Measurements from ENCODE around the gene BCAP31. TPM values are rescaled to one million over a fixed set of nuclear protein-coding genes. Genes with fewer than 3 reads are reported as not detected.

Gene BCAP31
- total and polyA plus RNA-seq, 2 donors (not counting 1 experiment from before 2014, with no cell fraction given) = 59.5 to 117 TPM

GRCh38 chrX:153681175-153681574, 43.0 kb downstream of the BCAP31 start:
- ChIA-PET POLR2A (no interaction called here), CTCF (no interaction called here)
- intact Hi-C loops (cut with micrococcal nuclease) = no loop called here
- Histone ChIP-seq H3K27ac (ENCODE audit: low read length in 2 of 2) (no peak overlapping the region), H3K4me2 (replicated peaks; ENCODE audit: low read depth, low read length, poor library complexity, severe bottlenecking) (no peak overlapping the region), H3K27me3 (replicated peaks in 1 of 4; ENCODE audit: control extremely low read depth in 1 of 4, control insufficient read depth in 3 of 4, insufficient read depth in 4 of 4, low read length in 3 of 4) (no peaks in the 10 kb centered on the region), H3K4me1 (ENCODE audit: control insufficient read depth in 2 of 2, insufficient read depth in 2 of 2, low read length in 2 of 2) (no peaks in the 10 kb centered on the region), H2AFZ (ENCODE audit: insufficient read depth, low read depth, low read length, poor library complexity, severe bottlenecking) (no peak overlapping the region), H3K9me3 (ENCODE audit: control extremely low read depth in 1 of 3, control insufficient read depth in 2 of 3, insufficient read depth in 1 of 3, low read length in 2 of 3) (no peaks in the 10 kb centered on the region), H3K79me2 (ENCODE audit: control insufficient read depth, insufficient read depth, low read length) (no peaks in the 10 kb centered on the region), H3K9ac (ENCODE audit: low read length) (no peak overlapping the region), H3K4me3 (ENCODE audit: control extremely low read depth in 1 of 5, extremely low read depth in 1 of 5, insufficient read depth in 1 of 5, low read depth in 2 of 5, low read length in 4 of 5) (no peak overlapping the region), H3K36me3 (replicated peaks in 1 of 2; ENCODE audit: control extremely low read depth in 1 of 2, control insufficient read depth in 1 of 2, extremely low read depth in 1 of 2, insufficient read depth in 2 of 2, low read length in 1 of 2) (no peaks in the 10 kb centered on the region), H4K20me1 (ENCODE audit: control insufficient read depth, insufficient read depth, low read length, poor library complexity, severe bottlenecking) (no peaks in the 10 kb centered on the region)
- no peak overlapping the region for H3K27ac Mint-ChIP-seq
- no peaks in the 10 kb centered on the region for H3K4me1 Mint-ChIP-seq
- DNase-seq (no peak), ATAC-seq (ENCODE audit: low read depth) (no peak)
- H3K27me3 Mint-ChIP-seq = peaks cover 6% of the 10 kb centered on the region
- no peak overlapping the region for H3K4me3 Mint-ChIP-seq
- H3K9me3 Mint-ChIP-seq (ENCODE audit: insufficient read depth) = no peaks in the 10 kb centered on the region
- 81% methylated on average over 6 of the region's 12 CpGs for WGBS (ENCODE audit: insufficient coverage)
- TF ChIP-seq, protein P1, sequence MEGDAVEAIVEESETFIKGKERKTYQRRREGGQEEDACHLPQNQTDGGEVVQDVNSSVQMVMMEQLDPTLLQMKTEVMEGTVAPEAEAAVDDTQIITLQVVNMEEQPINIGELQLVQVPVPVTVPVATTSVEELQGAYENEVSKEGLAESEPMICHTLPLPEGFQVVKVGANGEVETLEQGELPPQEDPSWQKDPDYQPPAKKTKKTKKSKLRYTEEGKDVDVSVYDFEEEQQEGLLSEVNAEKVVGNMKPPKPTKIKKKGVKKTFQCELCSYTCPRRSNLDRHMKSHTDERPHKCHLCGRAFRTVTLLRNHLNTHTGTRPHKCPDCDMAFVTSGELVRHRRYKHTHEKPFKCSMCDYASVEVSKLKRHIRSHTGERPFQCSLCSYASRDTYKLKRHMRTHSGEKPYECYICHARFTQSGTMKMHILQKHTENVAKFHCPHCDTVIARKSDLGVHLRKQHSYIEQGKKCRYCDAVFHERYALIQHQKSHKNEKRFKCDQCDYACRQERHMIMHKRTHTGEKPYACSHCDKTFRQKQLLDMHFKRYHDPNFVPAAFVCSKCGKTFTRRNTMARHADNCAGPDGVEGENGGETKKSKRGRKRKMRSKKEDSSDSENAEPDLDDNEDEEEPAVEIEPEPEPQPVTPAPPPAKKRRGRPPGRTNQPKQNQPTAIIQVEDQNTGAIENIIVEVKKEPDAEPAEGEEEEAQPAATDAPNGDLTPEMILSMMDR (IDR thresholded peaks at IDR 0.05) = no peak
- TF ChIP-seq EZH2 (IDR thresholded peaks at IDR 0.05; ENCODE audit: borderline replicate concordance, insufficient read depth, low read depth, low read length, poor library complexity, severe bottlenecking) = no peak

DNA sequence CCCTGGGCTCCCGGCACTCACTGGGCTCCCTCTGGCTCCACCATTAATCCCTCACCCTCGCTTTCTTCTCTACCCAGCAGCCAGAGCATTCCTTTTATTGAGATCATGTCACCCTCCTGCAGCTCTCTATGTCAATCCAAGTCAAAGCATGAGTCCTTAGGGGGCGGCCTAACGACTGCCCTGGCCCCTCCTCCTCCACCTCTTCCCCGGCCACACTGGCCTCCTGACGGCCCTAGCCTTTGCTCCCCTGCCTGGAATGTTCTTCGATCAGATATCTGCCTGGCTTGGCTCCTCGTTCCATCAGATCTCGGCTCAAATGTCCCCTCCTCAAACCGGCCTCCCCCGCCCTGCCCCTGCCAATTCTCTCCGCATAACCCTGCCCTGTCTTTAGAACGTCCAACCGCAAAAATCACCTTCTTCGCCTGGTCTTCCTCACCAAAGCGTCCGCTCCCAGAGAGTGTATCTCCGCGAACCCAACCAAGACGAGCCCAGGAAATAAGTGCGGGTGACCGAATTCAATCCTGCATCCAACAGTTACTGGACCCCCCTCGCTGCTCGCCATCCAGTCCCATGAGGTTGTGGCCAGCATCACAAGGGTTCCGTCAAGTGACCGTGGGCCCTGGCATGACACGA, 49.9 kb downstream of the BCAP31 start:
- TF ChIP-seq EZH2 (IDR thresholded peaks at IDR 0.05; ENCODE audit: borderline replicate concordance, insufficient read depth, low read depth, low read length, poor library complexity, severe bottlenecking) = no peak
- Histone ChIP-seq H3K36me3 (replicated peaks in 1 of 2; ENCODE audit: control extremely low read depth in 1 of 2, control insufficient read depth in 1 of 2, extremely low read depth in 1 of 2, insufficient read depth in 2 of 2, low read length in 1 of 2) (no peaks in the 10 kb centered on the region), H3K79me2 (ENCODE audit: control insufficient read depth, insufficient read depth, low read length) (no peaks in the 10 kb centered on the region), H3K27ac (ENCODE audit: low read length in 2 of 2) (no peak overlapping the region), H3K9me3 (ENCODE audit: control extremely low read depth in 1 of 3, control insufficient read depth in 2 of 3, insufficient read depth in 1 of 3, low read length in 2 of 3) (no peaks in the 10 kb centered on the region), H3K4me1 (ENCODE audit: control insufficient read depth in 2 of 2, insufficient read depth in 2 of 2, low read length in 2 of 2) (no peaks in the 10 kb centered on the region), H3K27me3 (replicated peaks in 1 of 4; ENCODE audit: control extremely low read depth in 1 of 4, control insufficient read depth in 3 of 4, insufficient read depth in 4 of 4, low read length in 3 of 4) (peaks cover 0 to 20% (median 0%) of the 10 kb centered on the region in 4 experiments), H3K9ac (ENCODE audit: low read length) (no peak overlapping the region), H3K4me2 (replicated peaks; ENCODE audit: low read depth, low read length, poor library complexity, severe bottlenecking) (no peak overlapping the region), H3K4me3 (ENCODE audit: control extremely low read depth in 1 of 5, extremely low read depth in 1 of 5, insufficient read depth in 1 of 5, low read depth in 2 of 5, low read length in 4 of 5) (no peak overlapping the region), H2AFZ (ENCODE audit: insufficient read depth, low read depth, low read length, poor library complexity, severe bottlenecking) (no peak overlapping the region), H4K20me1 (ENCODE audit: control insufficient read depth, insufficient read depth, low read length, poor library complexity, severe bottlenecking) (no peaks in the 10 kb centered on the region)
- WGBS (ENCODE audit: insufficient coverage) = 73% methylated on average over 21 of the region's 27 CpGs
- no peaks in the 10 kb centered on the region for H3K9me3 Mint-ChIP-seq (ENCODE audit: insufficient read depth)
- POLR2A ChIA-PET = no interaction called here
- CTCF ChIA-PET = no interaction called here
- H3K4me1 Mint-ChIP-seq = peaks cover 5% of the 10 kb centered on the region
- intact Hi-C loops (cut with micrococcal nuclease) = no loop called here
- DNase-seq = no peak
- peak overlapping the region; percentile 40 for H3K4me3 Mint-ChIP-seq
- H3K27me3 Mint-ChIP-seq = peaks cover 19% of the 10 kb centered on the region
- no peak for ATAC-seq (ENCODE audit: low read depth)
- H3K27ac Mint-ChIP-seq = no peak overlapping the region
